Fibroblast of mammary gland (primary cell): ENCODE results near the gene KRT35.

Experiments used
- DNase-seq: peaks from one replicate; pipeline ENCODE4 v3.0.0-alpha.2; 2010; ENCODE audit warnings: low read depth
- H3K4me3 ChIP-seq: 2 replicates; pipeline ENCODE4 v1.5.1; 2011; ENCODE audit warnings: low read depth, mild to moderate bottlenecking, low read length, moderate library complexity; ENCODE audit not compliant: control insufficient read depth
- CTCF ChIP-seq: conservative IDR thresholded peaks from 2 replicates; pipeline ENCODE4 v1.5.1; 2011; ENCODE audit warnings: low read depth, low read length, inconsistent platforms; ENCODE audit not compliant: control insufficient read depth, insufficient read depth

Gene KRT35

DNA sequence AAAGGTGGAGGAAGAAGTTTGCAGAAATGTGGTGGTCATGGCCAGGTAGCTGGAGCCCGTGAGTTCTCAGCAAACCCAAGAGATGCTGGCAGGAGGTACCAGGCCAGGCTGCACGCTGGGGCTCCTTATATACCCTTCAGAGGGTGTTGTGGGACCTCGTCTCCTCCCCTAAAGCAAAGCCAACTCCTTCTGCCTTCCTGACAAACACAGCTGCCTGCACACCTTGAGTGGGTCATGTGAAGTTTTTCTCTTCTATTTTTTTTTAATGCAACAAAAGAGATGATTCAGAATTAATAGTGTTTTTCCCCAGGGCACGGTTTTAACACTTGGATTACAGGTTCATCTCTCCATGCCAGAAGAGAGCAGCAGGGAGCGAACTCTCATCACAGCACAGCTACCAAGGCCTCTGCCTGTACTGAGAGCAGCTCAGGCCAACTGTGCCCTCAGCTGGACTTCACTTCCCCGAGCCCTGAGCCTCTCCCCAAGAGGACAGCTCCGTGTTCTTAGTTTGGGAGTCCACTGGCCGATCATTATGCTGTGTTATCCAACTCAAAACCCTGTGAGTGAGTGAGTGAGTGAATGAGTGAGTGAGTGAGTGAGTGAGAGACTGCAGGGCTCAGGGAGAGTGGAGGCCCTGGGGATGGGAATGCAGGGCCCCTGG, 38.0 kb upstream of the KRT35 start, which contains the start of gene KRT15:
TSS of gene KRT15 (minus strand) at position 102 of the 661 bp plus-strand sequence. CDS start at position 39, 63 bp downstream.
- no peak within 1 kb of the TSS for H3K4me3 ChIP-seq
- peak; percentile 28 for DNase-seq
- TF ChIP-seq CTCF: no peak

DNA sequence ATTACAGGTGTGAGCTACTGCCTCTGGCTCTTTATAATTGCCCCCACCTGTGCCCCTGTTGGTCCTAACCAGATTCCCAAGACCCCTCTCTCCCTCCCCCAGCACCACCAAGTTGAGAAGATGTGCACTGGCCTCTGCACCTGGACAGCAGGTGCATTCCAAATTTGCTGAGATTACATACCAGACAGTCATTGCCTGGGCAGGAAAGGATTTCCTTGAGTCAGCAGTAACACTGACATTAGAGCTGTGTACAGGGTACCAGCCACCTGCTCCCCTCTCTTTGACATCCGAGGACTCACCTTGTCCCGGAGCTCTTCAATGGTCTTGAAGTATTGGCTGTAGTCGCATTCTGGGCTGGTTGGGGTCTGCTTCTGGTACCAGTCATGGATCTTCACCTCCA, 37.1 kb upstream of the KRT35 start:
- DNase-seq: no peak
- no peak overlapping the region for H3K4me3 ChIP-seq
- TF ChIP-seq CTCF: no peak

- no peak for DNase-seq
- H3K4me3 ChIP-seq: no peak overlapping the region
- TF ChIP-seq CTCF: no peak
Observed at GRCh38 chr17:41516830-41517283, 35.9 kb upstream of the KRT35 start.

- no peak overlapping the region for H3K4me3 ChIP-seq
Observed at GRCh38 chr17:41516147-41516829, 35.3 kb upstream of the KRT35 start.

GRCh38 chr17:41513168-41513547, 32.2 kb upstream of the KRT35 start:
- TF ChIP-seq CTCF: no peak
- H3K4me3 ChIP-seq: no peak overlapping the region
- DNase-seq: no peak

More at GRCh38 chr17:41516147-41516829, 35.3 kb upstream of the KRT35 start:
- DNase-seq: no peak
- TF ChIP-seq CTCF: no peak

GRCh38 chr17:41512546-41513167, 31.7 kb upstream of the KRT35 start:
- H3K4me3 ChIP-seq: no peak overlapping the region
- TF ChIP-seq CTCF: no peak
- no peak for DNase-seq
